Bronchial epithelial cell (primary cell): ENCODE measurements around the gene RFFL. TPM values are rescaled to one million over a fixed set of nuclear protein-coding genes. Genes with fewer than 3 reads are reported as not detected.

Experiments used
- DNase-seq: peaks from one replicate; pipeline ENCODE4 v3.0.0-alpha.2; 2010; ENCODE audit warnings: low read depth
- FAIRE-seq: peaks from 2 replicates; lab custom pipeline; 2011; peaks lifted over from hg19 to GRCh38; lab: Jason Lieb, UNC
- H3K27me3 ChIP-seq: 2 replicates; pipeline ENCODE4 v1.5.1; 2011; ENCODE audit warnings: low read length; ENCODE audit not compliant: control insufficient read depth, insufficient read depth
- H3K36me3 ChIP-seq: 2 replicates; pipeline ENCODE4 v1.5.1; 2011; ENCODE audit warnings: low read length; ENCODE audit not compliant: control insufficient read depth, insufficient read depth
- H3K4me3 ChIP-seq: 2 replicates; pipeline ENCODE4 v1.5.1; 2011; ENCODE audit warnings: mild to moderate bottlenecking, low read depth, low read length, control low read depth
- CTCF ChIP-seq: IDR thresholded peaks from 2 replicates; pipeline ENCODE4 v1.5.1; 2011; ENCODE audit warnings: mild to moderate bottlenecking, moderate library complexity, low read length, control low read depth, inconsistent platforms; ENCODE audit not compliant: insufficient read depth, severe bottlenecking
- total RNA-seq: library from RNA; depleted of rRNA; stranded (reverse); fragments of >200 nt; gene quantifications from 2 replicates; pipeline ENCODE4 v1.2.1, GENCODE V29; 2014

RFFL gene
- total RNA-seq, 1 donor from 2014 or later: 8.4 TPM

DNA sequence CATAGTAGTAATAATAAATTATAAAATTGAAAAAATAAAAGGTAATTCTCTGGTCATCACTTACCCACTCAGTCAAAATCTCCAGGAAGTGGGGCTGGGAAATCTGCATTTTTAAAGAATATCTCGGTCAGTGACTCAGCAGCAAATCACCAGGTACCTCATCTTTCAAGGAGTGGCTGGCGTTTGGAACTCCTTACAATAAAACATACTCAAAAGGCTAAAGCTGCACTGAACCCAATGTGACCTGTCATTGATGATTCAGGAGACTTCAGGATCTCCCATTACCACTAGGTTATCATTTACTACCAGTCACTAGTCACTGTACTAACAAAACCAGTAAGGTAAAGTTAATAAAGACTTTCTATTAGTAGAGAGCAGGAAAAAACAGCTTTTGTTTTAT is 21.5 kb upstream of the RFFL start:
- Histone ChIP-seq H3K27me3 (no peaks in the 10 kb centered on the region), H3K36me3 (no peaks in the 10 kb centered on the region), H3K4me3 (no peak overlapping the region)
- TF ChIP-seq CTCF: no peak
- FAIRE-seq: no peak
- DNase-seq: peak; percentile 94

- Histone ChIP-seq H3K4me3 (no peak overlapping the region), H3K27me3 (no peaks in the 10 kb centered on the region), H3K36me3 (no peaks in the 10 kb centered on the region)
- no peak for FAIRE-seq
- TF ChIP-seq CTCF: no peak
- DNase-seq: no peak
Observed at GRCh38 chr17:35083071-35083470, 19.6 kb upstream of the RFFL start.

DNA sequence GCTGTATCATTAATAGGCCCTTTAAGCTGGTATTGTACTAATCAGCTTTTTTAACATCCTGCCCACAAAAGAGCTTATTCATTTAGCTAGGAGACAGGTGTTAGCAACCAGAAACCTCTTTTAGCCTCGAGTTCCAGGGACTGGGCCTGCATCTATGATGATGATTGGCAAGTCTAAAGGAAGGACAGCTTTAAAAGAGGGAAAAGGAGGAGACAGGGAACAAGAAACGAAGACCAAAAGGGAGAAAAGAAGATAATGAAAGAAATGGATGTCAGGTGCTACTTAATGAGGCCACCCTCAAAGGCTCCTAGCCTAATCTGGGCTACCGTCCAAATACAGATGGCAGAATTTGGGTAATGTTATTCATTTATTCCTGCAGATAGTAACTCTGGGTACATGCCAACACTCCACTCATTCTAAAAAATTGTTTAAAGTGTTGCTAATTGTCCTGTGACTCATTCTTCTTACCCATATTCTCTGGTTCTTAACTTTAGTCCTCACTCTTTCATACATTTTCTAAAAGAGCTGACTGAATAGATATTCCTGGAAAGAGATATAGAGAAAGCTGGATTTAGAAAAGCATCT is 18.7 kb upstream of the RFFL start:
- no peak for FAIRE-seq
- H3K4me3 ChIP-seq: no peak overlapping the region
- DNase-seq: peak; percentile 92
- no peaks in the 10 kb centered on the region for H3K27me3 ChIP-seq
- no peaks in the 10 kb centered on the region for H3K36me3 ChIP-seq
- no peak for TF ChIP-seq CTCF

- no peak for TF ChIP-seq CTCF
- DNase-seq (no peak), FAIRE-seq (no peak)
- no peak overlapping the region for H3K4me3 ChIP-seq
- no peaks in the 10 kb centered on the region for H3K27me3 ChIP-seq
- no peaks in the 10 kb centered on the region for H3K36me3 ChIP-seq
Observed at GRCh38 chr17:35081638-35082037, 18.1 kb upstream of the RFFL start.

- TF ChIP-seq CTCF: no peak
- DNase-seq (no peak), FAIRE-seq (no peak)
- no peaks in the 10 kb centered on the region for H3K36me3 ChIP-seq
- no peaks in the 10 kb centered on the region for H3K27me3 ChIP-seq
- no peak overlapping the region for H3K4me3 ChIP-seq
Observed at GRCh38 chr17:35080536-35080935, 17.0 kb upstream of the RFFL start.

DNA sequence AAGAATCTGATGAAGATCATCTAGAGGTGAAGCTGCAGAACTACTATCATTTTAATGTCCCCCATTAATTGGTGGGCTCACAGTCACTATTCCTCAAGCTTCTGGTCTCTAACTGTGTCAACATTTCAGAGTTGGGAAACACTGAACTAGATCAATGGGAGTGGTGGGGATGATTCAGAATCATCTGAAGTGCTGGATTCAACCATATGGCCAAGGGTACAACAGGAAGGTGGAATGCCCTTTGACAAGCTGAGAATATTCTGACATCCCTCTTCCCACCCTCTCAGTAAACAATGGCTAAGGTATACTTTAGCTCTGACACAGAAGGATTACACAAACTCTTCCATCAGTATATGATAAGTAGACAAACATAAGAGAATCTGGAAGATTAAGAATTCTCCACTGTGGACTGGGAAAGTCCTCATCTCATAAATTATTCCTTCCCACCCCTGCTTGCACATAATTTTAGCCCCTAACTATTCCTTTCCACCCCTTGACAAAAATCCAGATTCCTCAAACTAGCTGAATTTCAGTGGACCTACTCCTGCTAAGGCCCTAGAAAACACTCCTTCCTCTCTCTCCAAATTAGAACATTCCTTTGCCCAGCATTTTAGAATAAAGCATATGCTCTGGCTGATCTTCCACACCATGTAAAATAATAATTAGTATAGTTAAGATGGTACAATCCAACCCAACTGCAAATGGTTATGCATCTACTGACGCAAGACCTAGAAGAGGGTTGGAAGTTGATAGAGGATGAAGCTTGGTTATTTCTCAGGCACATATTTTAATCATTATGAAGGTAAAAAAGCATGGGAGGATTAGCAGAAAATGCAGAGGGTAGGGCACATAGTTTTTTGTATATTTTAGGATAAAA is 16.3 kb upstream of the RFFL start:
- peak; percentile 77 for FAIRE-seq

More for the DNA sequence above, 16.3 kb upstream of the RFFL start:
- Histone ChIP-seq H3K27me3 (no peaks in the 10 kb centered on the region), H3K36me3 (no peaks in the 10 kb centered on the region), H3K4me3 (no peak overlapping the region)
- DNase-seq: peak; percentile 95
- no peak for TF ChIP-seq CTCF
